ENCODE results near the gene TUBAL3. TPM values are rescaled to one million over a fixed set of nuclear protein-coding genes. Genes with fewer than 3 reads are reported as not detected.

Gene TUBAL3
- total and polyA plus RNA-seq, 9 of the 15 experiments (the other 6 are each of a cell fraction or from before 2014, with no cell fraction given) = 5.5 to 10.1 (median 6.9) TPM

- TF ChIP-seq PRPF4 (IDR thresholded peaks at IDR 0.05; ENCODE audit: insufficient read depth, low read depth, low read length, poor library complexity, severe bottlenecking) (no peak), NCOA4 (IDR thresholded peaks at IDR 0.05; ENCODE audit: partially characterized antibody) (no peak), SNIP1 (IDR thresholded peaks at IDR 0.05; ENCODE audit: low read depth) (no peak), TOE1 (IDR thresholded peaks at IDR 0.05; ENCODE audit: borderline replicate concordance) (peak; percentile 42; the same call in 1 of the 2 replicates), TOE1 (CRISPR knock-in tag; IDR thresholded peaks at IDR 0.05; ENCODE audit: borderline replicate concordance, low read depth) (no peak), ZNF318 (IDR thresholded peaks at IDR 0.05; ENCODE audit: borderline replicate concordance in 1 of 2, low read depth in 1 of 2) (no peak), ZNF146 (CRISPR knock-in tag; IDR thresholded peaks at IDR 0.05; ENCODE audit: unreplicated experiment) (no peak), MCM7 (IDR thresholded peaks at IDR 0.05) (no peak), NFIC (IDR thresholded peaks at IDR 0.05) (no peak), TEAD4 (IDR thresholded peaks at IDR 0.05; ENCODE audit: low read length) (no peak), TEAD4 (CRISPR knock-in tag; IDR thresholded peaks at IDR 0.05; ENCODE audit: borderline replicate concordance) (no peak), DDX20 (tag; IDR thresholded peaks at IDR 0.05; ENCODE audit: low read depth) (no peak), SP1 (CRISPR knock-in tag; IDR thresholded peaks at IDR 0.05) (no peak), ZNF165 (CRISPR knock-in tag; IDR thresholded peaks at IDR 0.05; ENCODE audit: borderline replicate concordance) (no peak), ZNF311 (CRISPR knock-in tag; IDR thresholded peaks at IDR 0.05) (no peak), ZBTB9 (CRISPR knock-in tag; IDR thresholded peaks at IDR 0.05) (no peak), ZNF79 (CRISPR knock-in tag; IDR thresholded peaks at IDR 0.05; ENCODE audit: low read depth) (no peak)
Observed at GRCh38 chr10:5404208-5405041, at the start of gene TUBAL3 (continued).

Measured in K562 (cell line).